ENCODE data around the gene POU2F2.

- TF ChIP-seq CSDC2 (CRISPR knock-in tag; IDR thresholded peaks at IDR 0.05) = no peak
- no peak for TF ChIP-seq CREB5 (CRISPR knock-in tag; IDR thresholded peaks at IDR 0.05; ENCODE audit: low read depth)
Observed at GRCh38 chr19:42111811-42112210, 20.4 kb downstream of the POU2F2 start.
